IPS-15b (cell line): ENCODE data around the gene GSTM4.

Experiments used
- H3K27me3 ChIP-seq: one replicate; pipeline ENCODE4 v1.6.1; 2013; ENCODE audit warnings: low read length; ENCODE audit not compliant: control insufficient read depth, insufficient read depth
- H3K36me3 ChIP-seq: one replicate; pipeline ENCODE4 v1.6.1; 2013; ENCODE audit warnings: low read length; ENCODE audit not compliant: control insufficient read depth, insufficient read depth
- H3K4me1 ChIP-seq: one replicate; pipeline ENCODE4 v1.6.1; 2013; ENCODE audit warnings: mild to moderate bottlenecking, low read length; ENCODE audit not compliant: control insufficient read depth, insufficient read depth
- H3K4me3 ChIP-seq: one replicate; pipeline ENCODE4 v1.5.1; 2013; ENCODE audit warnings: low read depth, low read length
- H3K9ac ChIP-seq: one replicate; pipeline ENCODE4 v1.6.1; 2013; ENCODE audit warnings: low read depth, mild to moderate bottlenecking, low read length
- H3K9me3 ChIP-seq: one replicate; pipeline ENCODE4 v1.6.1; 2013; ENCODE audit warnings: mild to moderate bottlenecking, low read length; ENCODE audit not compliant: control insufficient read depth, insufficient read depth

Gene GSTM4

GRCh38 chr1:109635862-109636200 is 20.1 kb upstream of the GSTM4 start:
- H3K9me3 ChIP-seq, result no peaks in the 10 kb centered on the region
- no peaks in the 10 kb centered on the region for H3K27me3 ChIP-seq
- H3K4me1 ChIP-seq, result peaks cover 6% of the 10 kb centered on the region
- H3K36me3 ChIP-seq, result peaks cover 12% of the 10 kb centered on the region
- no peak overlapping the region for H3K4me3 ChIP-seq
- H3K9ac ChIP-seq, result no peak overlapping the region

- no peaks in the 10 kb centered on the region for H3K9me3 ChIP-seq
- no peak overlapping the region for H3K9ac ChIP-seq
- peaks cover 6% of the 10 kb centered on the region for H3K4me1 ChIP-seq
- no peak overlapping the region for H3K4me3 ChIP-seq
- peaks cover 7% of the 10 kb centered on the region for H3K36me3 ChIP-seq
- peaks cover 2% of the 10 kb centered on the region for H3K27me3 ChIP-seq
These were observed 19.5 kb upstream of the GSTM4 start for GRCh38 chr1:109636201-109636952.

DNA sequence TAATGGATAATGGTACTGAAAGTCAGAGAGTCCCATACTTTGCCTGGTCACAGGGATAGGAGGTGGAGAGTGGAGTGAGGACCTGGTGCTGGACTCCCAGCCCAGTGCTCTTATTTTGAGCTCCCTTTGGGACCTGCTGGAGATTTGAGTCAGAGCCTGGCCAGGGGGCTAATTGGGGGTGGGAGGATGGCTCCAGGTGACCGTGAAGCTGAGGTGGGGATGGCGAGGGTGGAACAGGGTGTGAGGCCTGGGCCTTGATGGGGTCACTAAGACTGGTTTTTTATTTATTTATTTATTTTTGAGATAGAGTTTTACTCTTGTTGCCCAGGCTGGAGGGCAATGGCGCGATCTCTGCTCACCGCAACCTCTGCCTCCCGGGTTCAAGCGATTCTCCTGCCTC is 18.5 kb upstream of the GSTM4 start:
- H3K9me3 ChIP-seq, result no peaks in the 10 kb centered on the region
- peaks cover 4% of the 10 kb centered on the region for H3K27me3 ChIP-seq
- H3K36me3 ChIP-seq, result no peaks in the 10 kb centered on the region
- no peak overlapping the region for H3K4me3 ChIP-seq
- peaks cover 6% of the 10 kb centered on the region for H3K4me1 ChIP-seq
- H3K9ac ChIP-seq, result no peak overlapping the region

GRCh38 chr1:109639063-109639840 is 16.6 kb upstream of the GSTM4 start:
- Histone ChIP-seq H3K36me3 (no peaks in the 10 kb centered on the region), H3K9me3 (no peaks in the 10 kb centered on the region), H3K9ac (no peak overlapping the region), H3K4me3 (no peak overlapping the region), H3K4me1 (peaks cover 6% of the 10 kb centered on the region), H3K27me3 (peaks cover 10% of the 10 kb centered on the region)

GRCh38 chr1:109639841-109640184 is 16.1 kb upstream of the GSTM4 start:
- peaks cover 6% of the 10 kb centered on the region for H3K4me1 ChIP-seq
- no peaks in the 10 kb centered on the region for H3K9me3 ChIP-seq
- H3K9ac ChIP-seq, result no peak overlapping the region
- H3K27me3 ChIP-seq, result peaks cover 10% of the 10 kb centered on the region
- no peaks in the 10 kb centered on the region for H3K36me3 ChIP-seq
- no peak overlapping the region for H3K4me3 ChIP-seq

- H3K27me3 ChIP-seq, result peaks cover 10% of the 10 kb centered on the region
- H3K9ac ChIP-seq, result no peak overlapping the region
- no peaks in the 10 kb centered on the region for H3K9me3 ChIP-seq
- H3K36me3 ChIP-seq, result no peaks in the 10 kb centered on the region
- peaks cover 6% of the 10 kb centered on the region for H3K4me1 ChIP-seq
- H3K4me3 ChIP-seq, result no peak overlapping the region
These were observed 15.5 kb upstream of the GSTM4 start for GRCh38 chr1:109640285-109640865.

- Histone ChIP-seq H3K9ac (no peak overlapping the region), H3K27me3 (peaks cover 10% of the 10 kb centered on the region), H3K9me3 (no peaks in the 10 kb centered on the region), H3K36me3 (no peaks in the 10 kb centered on the region), H3K4me3 (no peak overlapping the region), H3K4me1 (peaks cover 1% of the 10 kb centered on the region)
These were observed 14.7 kb upstream of the GSTM4 start for GRCh38 chr1:109641078-109641740.

DNA sequence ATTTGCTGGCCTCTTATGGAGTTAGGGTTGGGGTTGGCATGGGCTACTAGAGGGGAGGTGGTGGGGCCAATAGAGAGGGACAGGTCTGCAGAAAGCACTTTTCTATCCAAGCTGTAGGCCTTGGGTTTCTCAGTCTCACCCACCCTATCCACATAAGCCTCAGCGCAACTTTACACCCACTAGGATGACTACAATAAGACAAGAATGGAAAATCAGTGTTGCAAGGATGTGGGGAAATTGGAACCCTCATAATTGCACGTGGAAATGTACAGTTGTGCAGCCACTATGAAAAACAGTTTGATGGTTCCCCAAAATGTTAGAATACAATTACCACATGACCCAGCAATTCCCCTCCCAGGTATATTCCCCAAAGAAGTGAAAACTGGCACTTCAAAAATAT is 14.0 kb upstream of the GSTM4 start:
- H3K4me3 ChIP-seq, result no peak overlapping the region
- H3K36me3 ChIP-seq, result no peaks in the 10 kb centered on the region
- no peak overlapping the region for H3K9ac ChIP-seq
- H3K9me3 ChIP-seq, result no peaks in the 10 kb centered on the region
- H3K27me3 ChIP-seq, result peaks cover 10% of the 10 kb centered on the region
- no peaks in the 10 kb centered on the region for H3K4me1 ChIP-seq

DNA sequence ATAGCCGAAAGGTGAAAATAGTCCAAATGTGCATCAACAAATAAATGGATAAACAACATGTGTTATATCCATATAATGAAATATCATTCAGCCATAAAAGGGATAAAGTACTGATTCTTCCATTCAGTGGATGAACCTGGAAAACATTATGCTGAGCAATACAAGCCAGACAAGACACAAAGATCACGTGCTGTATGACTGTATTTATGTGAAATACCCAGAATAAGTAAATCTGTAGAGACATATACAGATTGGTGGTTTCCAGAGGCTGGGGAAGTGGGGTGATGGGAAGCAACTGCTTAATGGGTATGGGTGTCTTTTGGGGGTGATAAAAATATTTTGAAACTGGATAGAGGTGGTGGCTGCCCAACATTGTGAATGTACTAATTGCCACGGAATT is 13.3 kb upstream of the GSTM4 start:
- no peaks in the 10 kb centered on the region for H3K9me3 ChIP-seq
- H3K4me1 ChIP-seq, result no peaks in the 10 kb centered on the region
- H3K4me3 ChIP-seq, result no peak overlapping the region
- peaks cover 10% of the 10 kb centered on the region for H3K27me3 ChIP-seq
- no peaks in the 10 kb centered on the region for H3K36me3 ChIP-seq
- H3K9ac ChIP-seq, result no peak overlapping the region

GRCh38 chr1:109643385-109644230 is 12.3 kb upstream of the GSTM4 start:
- Histone ChIP-seq H3K4me3 (no peak overlapping the region), H3K9ac (no peak overlapping the region), H3K9me3 (no peaks in the 10 kb centered on the region), H3K27me3 (peaks cover 10% of the 10 kb centered on the region), H3K4me1 (no peaks in the 10 kb centered on the region), H3K36me3 (no peaks in the 10 kb centered on the region)

- Histone ChIP-seq H3K36me3 (no peaks in the 10 kb centered on the region), H3K4me1 (no peaks in the 10 kb centered on the region), H3K9me3 (no peaks in the 10 kb centered on the region), H3K27me3 (peaks cover 10% of the 10 kb centered on the region), H3K4me3 (no peak overlapping the region), H3K9ac (no peak overlapping the region)
These were observed 11.2 kb upstream of the GSTM4 start for GRCh38 chr1:109644670-109645069.
